Adrenal gland (tissue), 12 donors: Measurements from ENCODE around the gene SPPL3. TPM values are rescaled to one million over a fixed set of nuclear protein-coding genes. Genes with fewer than 3 reads are reported as not detected.

Source experiments
- DNase-seq, 7 donors: peaks; one replicate each; pipeline ENCODE4 v3.0.0-alpha.2; 2019 to 2020
- H3K27ac ChIP-seq, 5 donors: fragments of 200-600 bp; sonication (generic) in 4 of 5; 1 replicate in 3 of 5; 2 replicates in 2 of 5; pipeline versions ENCODE4 v1.5.1 to v1.8.0; 2016 to 2020; ENCODE audit warnings: mild to moderate bottlenecking in 1 of 5
- H3K27me3 ChIP-seq: fragments of 200-600 bp; 2 replicates; pipeline ENCODE4 v1.8.0; 2021
- H3K36me3 ChIP-seq, 2 donors: fragments of 200-600 bp; replicated peaks in 1 of 2; 1 replicate in 1 of 2; 2 replicates in 1 of 2; pipeline versions ENCODE4 v1.5.1 to v1.8.0; 2018 to 2022
- H3K4me1 ChIP-seq, 2 donors: fragments of 200-600 bp; replicated peaks in 1 of 2; 1 replicate in 1 of 2; 2 replicates in 1 of 2; pipeline versions ENCODE4 v1.5.1 to v1.8.0; 2018 to 2021
- H3K4me3 ChIP-seq, 4 donors: fragments of 200-600 bp; sonication (generic) in 3 of 4; one replicate each; pipeline ENCODE4 v1.5.1; 2016 to 2018
- H3K9me3 ChIP-seq, 3 donors: fragments of 200-600 bp; sonication (generic) in 1 of 3; replicated peaks in 1 of 3; 1 replicate in 2 of 3; 2 replicates in 1 of 3; pipeline versions ENCODE4 v1.5.1 to v1.8.0; 2016 to 2021
- CTCF ChIP-seq, 6 experiments: fragments of 450-650 bp in 4 of 6; fragments of 200-600 bp in 2 of 6; sonication (generic) in 1 of 6; IDR thresholded peaks; 1 replicate in 5 of 6; 2 replicates in 1 of 6; pipeline versions ENCODE4 v1.5.1 to v1.8.0; 2016 to 2021; ENCODE audit warnings: antibody characterized with exemption in 6 of 6, mild to moderate bottlenecking in 2 of 6, moderate library complexity in 1 of 6
- POLR2A ChIP-seq, 2 donors: fragments of 450-650 bp; IDR thresholded peaks; one replicate each; pipeline ENCODE4 v1.6.1; 2017; ENCODE audit warnings: antibody characterized with exemption in 2 of 2, mild to moderate bottlenecking in 2 of 2, moderate library complexity in 1 of 2
- WGBS, 4 donors: extraction: QIAGEN DNeasy Blood & Tissue Kit in 2 of 4; methylation state at CpG; one replicate each; pipeline versions ENCODE4 v1.1.5 to v1.1.7; 2013 to 2017; 5-methylcytosine and 5-hydroxymethylcytosine counted together
- intact Hi-C, 2 donors: fragments of 100-400 bp; cut with DNase I; formaldehyde crosslinking; loops; one replicate each; pipeline versions ENCODE4 v1.14.1 to v1.15.0; 2022 to 2023
- polyA plus RNA-seq, 3 donors: library from polyadenylated mRNA; stranded (reverse); fragments of 200-250 nt in 2 of 3; fragments of 350-450 nt in 1 of 3; fragmentation: Illumina TruSeq in 1 of 3; extraction: RNeasy Lipid Tissue Mini Kit (QIAGEN cat#74804) in 1 of 3; gene quantifications; one replicate each; pipeline ENCODE4 v1.2.3, GENCODE V29; 2013 to 2014
- total RNA-seq, 9 donors: library from RNA; depleted of rRNA in 4 of 9; stranded (reverse); fragments of >200 nt in 4 of 9; fragments of 120-200 nt in 1 of 9; fragmentation: NEBNext Ultra II Directional in 1 of 9; extraction: Animal tissue kit (Norgen Biotek cat#: 25700) in 1 of 9; gene quantifications; one replicate each; pipeline versions ENCODE4 v1.1.0 to v1.2.4, GENCODE V29; 2013 to 2023
- donor health status: healthy with polysubstance abuse.
- donor health status: Bipolar disorder and iron deficiency.
- donor health status: DM: yes; HTN: yes; CAD: no.
- donor health status: DM: no; HTN: no; CAD: no.
- donor health status: DM: no; HTN: no; CAD: no.
- donor health status: DM: yes; HTN: yes; CAD: no.

Gene SPPL3
- total and polyA plus RNA-seq, 12 donors: 10.5 to 50.6 (median 21.3) TPM

- intact Hi-C loops: no loop called here
- Histone ChIP-seq H3K9me3 (no peaks in the 10 kb centered on the region), H3K36me3 (no peaks in the 10 kb centered on the region), H3K27me3 (no peaks in the 10 kb centered on the region), H3K4me3 (no peak overlapping the region), H3K4me1 (no peaks in the 10 kb centered on the region), H3K27ac (no peak overlapping the region)
- no peak for TF ChIP-seq CTCF (IDR thresholded peaks at IDR 0.05)
- TF ChIP-seq POLR2A (IDR thresholded peaks at IDR 0.05): no peak
- 88 to 93% (median 90%) methylated on average over 7 of the region's 7 CpGs for WGBS, 4 donors
- no peak for DNase-seq
Observed at GRCh38 chr12:120748242-120748641, 155.9 kb downstream of the SPPL3 start.

- WGBS, 4 donors: 80 to 94% (median 90%) methylated on average over 6 to 15 of the region's 15 CpGs
- TF ChIP-seq POLR2A (IDR thresholded peaks at IDR 0.05) (no peak), CTCF (IDR thresholded peaks at IDR 0.05) (no peak)
Observed at GRCh38 chr12:120744922-120745493, 159.2 kb downstream of the SPPL3 start.

GRCh38 chr12:120741476-120742421 is 162.4 kb downstream of the SPPL3 start:
- H3K9me3 ChIP-seq: no peaks in the 10 kb centered on the region
- H3K4me3 ChIP-seq: no peak overlapping the region
- H3K4me1 ChIP-seq: peaks cover 4 to 5% of the 10 kb centered on the region in 2 donors
- no peaks in the 10 kb centered on the region for H3K27me3 ChIP-seq
- H3K27ac ChIP-seq: no peak overlapping the region
- intact Hi-C loops: no loop called here
- peaks cover 0 to 5% of the 10 kb centered on the region in 2 donors for H3K36me3 ChIP-seq
- 51 to 77% (median 72%) methylated on average over 7 to 33 of the region's 33 CpGs for WGBS, 4 donors
- TF ChIP-seq POLR2A (IDR thresholded peaks at IDR 0.05) (no peak), CTCF (IDR thresholded peaks at IDR 0.05) (no peak)
- DNase-seq: peak in 5 of 7 donors; percentile 49 to 72 (median 63)

More at GRCh38 chr12:120744922-120745493, 159.2 kb downstream of the SPPL3 start:
- Histone ChIP-seq H3K36me3 (no peaks in the 10 kb centered on the region), H3K4me1 (peaks cover 4 to 5% of the 10 kb centered on the region in 2 donors), H3K27ac (no peak overlapping the region), H3K4me3 (no peak overlapping the region), H3K27me3 (no peaks in the 10 kb centered on the region), H3K9me3 (no peaks in the 10 kb centered on the region)
- no peak for DNase-seq
- intact Hi-C loops: no loop called here

GRCh38 chr12:120740871-120741270 is 163.3 kb downstream of the SPPL3 start:
- TF ChIP-seq POLR2A (IDR thresholded peaks at IDR 0.05) (no peak), CTCF (IDR thresholded peaks at IDR 0.05) (no peak)
- Histone ChIP-seq H3K27ac (no peak overlapping the region), H3K4me3 (no peak overlapping the region), H3K36me3 (peaks cover 0 to 5% of the 10 kb centered on the region in 2 donors), H3K27me3 (no peaks in the 10 kb centered on the region), H3K4me1 (peaks cover 4 to 5% of the 10 kb centered on the region in 2 donors), H3K9me3 (no peaks in the 10 kb centered on the region)
- intact Hi-C loops: no loop called here
- WGBS, 4 donors: 83 to 100% (median 91%) methylated on average over 1 to 15 of the region's 15 CpGs
- no peak for DNase-seq
